Adrenal gland (tissue), 19 donors: ENCODE results near the gene NLRC4. TPM values are rescaled to one million over a fixed set of nuclear protein-coding genes. Genes with fewer than 3 reads are reported as not detected.
"Not testable (repeated sequence)": the region's sequence is repeated elsewhere in the genome, so short reads cannot be mapped to it uniquely, and the experiment has no call there.

Source experiments
- DNase-seq, 7 donors: peaks; one replicate each; pipeline ENCODE4 v3.0.0-alpha.2; 2019 to 2020
- H3K27ac ChIP-seq, 5 donors: fragments of 200-600 bp; sonication (generic) in 4 of 5; 1 replicate in 3 of 5; 2 replicates in 2 of 5; pipeline versions ENCODE4 v1.5.1 to v1.8.0; 2016 to 2020; ENCODE audit warnings: mild to moderate bottlenecking in 1 of 5
- H3K27me3 ChIP-seq: fragments of 200-600 bp; 2 replicates; pipeline ENCODE4 v1.8.0; 2021
- H3K36me3 ChIP-seq, 2 donors: fragments of 200-600 bp; replicated peaks in 1 of 2; 1 replicate in 1 of 2; 2 replicates in 1 of 2; pipeline versions ENCODE4 v1.5.1 to v1.8.0; 2018 to 2022
- H3K4me1 ChIP-seq, 2 donors: fragments of 200-600 bp; replicated peaks in 1 of 2; 1 replicate in 1 of 2; 2 replicates in 1 of 2; pipeline versions ENCODE4 v1.5.1 to v1.8.0; 2018 to 2021
- H3K4me3 ChIP-seq, 4 donors: fragments of 200-600 bp; sonication (generic) in 3 of 4; one replicate each; pipeline ENCODE4 v1.5.1; 2016 to 2018
- H3K9me3 ChIP-seq, 3 donors: fragments of 200-600 bp; sonication (generic) in 1 of 3; replicated peaks in 1 of 3; 1 replicate in 2 of 3; 2 replicates in 1 of 3; pipeline versions ENCODE4 v1.5.1 to v1.8.0; 2016 to 2021
- CTCF ChIP-seq, 6 experiments: fragments of 450-650 bp in 4 of 6; fragments of 200-600 bp in 2 of 6; sonication (generic) in 1 of 6; IDR thresholded peaks; 1 replicate in 5 of 6; 2 replicates in 1 of 6; pipeline versions ENCODE4 v1.5.1 to v1.8.0; 2016 to 2021; ENCODE audit warnings: antibody characterized with exemption in 6 of 6, mild to moderate bottlenecking in 2 of 6, moderate library complexity in 1 of 6
- POLR2A ChIP-seq, 2 donors: fragments of 450-650 bp; IDR thresholded peaks; one replicate each; pipeline ENCODE4 v1.6.1; 2017; ENCODE audit warnings: antibody characterized with exemption in 2 of 2, mild to moderate bottlenecking in 2 of 2, moderate library complexity in 1 of 2
- WGBS, 4 donors: extraction: QIAGEN DNeasy Blood & Tissue Kit in 2 of 4; methylation state at CpG; one replicate each; pipeline versions ENCODE4 v1.1.5 to v1.1.7; 2013 to 2017; 5-methylcytosine and 5-hydroxymethylcytosine counted together
- intact Hi-C, 2 donors: fragments of 100-400 bp; cut with DNase I; formaldehyde crosslinking; loops; one replicate each; pipeline versions ENCODE4 v1.14.1 to v1.15.0; 2022 to 2023
- long read RNA-seq, 10 donors: library from polyadenylated mRNA in 3 of 10; unstranded in 2 of 10; stranded (forward) in 1 of 10; transcript quantifications; one replicate each; pipeline ENCODE4 v2.0.0 and lab custom pipeline, GENCODE V29; 2021 to 2026
- polyA plus RNA-seq, 3 donors: library from polyadenylated mRNA; stranded (reverse); fragments of 200-250 nt in 2 of 3; fragments of 350-450 nt in 1 of 3; fragmentation: Illumina TruSeq in 1 of 3; extraction: RNeasy Lipid Tissue Mini Kit (QIAGEN cat#74804) in 1 of 3; gene quantifications; one replicate each; pipeline ENCODE4 v1.2.3, GENCODE V29; 2013 to 2014
- total RNA-seq, 9 donors: library from RNA; depleted of rRNA in 4 of 9; stranded (reverse); fragments of >200 nt in 4 of 9; fragments of 120-200 nt in 1 of 9; fragmentation: NEBNext Ultra II Directional in 1 of 9; extraction: Animal tissue kit (Norgen Biotek cat#: 25700) in 1 of 9; gene quantifications; one replicate each; pipeline versions ENCODE4 v1.1.0 to v1.2.4, GENCODE V29; 2013 to 2023
- donor health status: healthy with polysubstance abuse.
- donor health status: Bipolar disorder and iron deficiency.
- donor health status: DM: yes; HTN: yes; CAD: no.
- donor health status: DM: no; HTN: no; CAD: no.
- donor health status: DM: no; HTN: no; CAD: no.
- donor health status: DM: yes; HTN: yes; CAD: no.

The NLRC4 gene
- total RNA-seq: 1 to 10 TPM in 8 of 9 donors, under 1 TPM in 1; 0.72 to 6.8 (median 3.9) TPM
- polyA plus RNA-seq: 1 to 10 TPM; 1.6 to 3.1 (median 1.8) TPM
- long read RNA-seq, donor 1: 0 reads
- long read RNA-seq, donor 2: 0 reads
- long read RNA-seq, donor 3: 0 reads
- long read RNA-seq, donor 4, partial matches to known transcripts: 3 of 3 reads
- long read RNA-seq, donor 4, other reads (novel, unspliced or antisense): 0 of 3 reads
- long read RNA-seq, donor 5, partial matches to known transcripts: 1 of 6 reads
- long read RNA-seq, donor 5, other reads (novel, unspliced or antisense): 1 of 6 reads
- long read RNA-seq, donor 6, partial matches to known transcripts: 0 of 1 reads
- long read RNA-seq, donor 6, other reads (novel, unspliced or antisense): 1 of 1 reads
- long read RNA-seq, donor 7: 0 reads
- long read RNA-seq, donor 8: 0 reads
- long read RNA-seq, donor 9: 0 reads
- long read RNA-seq, donor 10: 0 reads

- Histone ChIP-seq H3K27me3 (peaks cover 4% of the 10 kb centered on the region), H3K9me3 (no peaks in the 10 kb centered on the region), H3K4me3 (peak within 1 kb of the TSS in 2 of 4 donors; percentile 0 to 30), H3K4me1 (no peaks in the 10 kb centered on the region), H3K36me3 (no peaks in the 10 kb centered on the region), H3K27ac (peak within 1 kb of the TSS in 4 of 5 donors; percentile 13 to 79 (median 48))
- intact Hi-C loops: no loop called here
- no peak for TF ChIP-seq CTCF (IDR thresholded peaks at IDR 0.05)
- TF ChIP-seq POLR2A (IDR thresholded peaks at IDR 0.05): no peak
- WGBS, 4 donors: 72 to 77% (median 74%) methylated on average over 7 of the region's 7 CpGs
- peak in 1 of 7 donors; percentile 40 for DNase-seq
Measured at GRCh38 chr2:32264422-32265105, at the start of gene NLRC4. Gene NLRC4 (minus strand): TSS chr2:32264886. CDS start chr2:32256775, 8,111 bp downstream.

- H3K4me1 ChIP-seq: no peaks in the 10 kb centered on the region
- TF ChIP-seq POLR2A (IDR thresholded peaks at IDR 0.05): no peak
- no peak for TF ChIP-seq CTCF (IDR thresholded peaks at IDR 0.05)
- H3K36me3 ChIP-seq: peaks cover 0 to 21% of the 10 kb centered on the region in 2 donors
- WGBS, 4 donors: 95 to 97% (median 96%) methylated on average over 7 of the region's 7 CpGs
- no peak overlapping the region for H3K27ac ChIP-seq
- intact Hi-C loops: no loop called here
- no peaks in the 10 kb centered on the region for H3K9me3 ChIP-seq
- no peak for DNase-seq
- no peaks in the 10 kb centered on the region for H3K27me3 ChIP-seq
- H3K4me3 ChIP-seq: no peak overlapping the region
Measured at GRCh38 chr2:32310577-32310976, 45.9 kb upstream of the NLRC4 start.

- H3K9me3 ChIP-seq, H3K27me3 ChIP-seq, H3K27ac ChIP-seq, DNase-seq, H3K4me3 ChIP-seq, intact Hi-C loops: not testable (repeated sequence)
- WGBS, 4 donors: 98 to 100% (median 99%) methylated on average over 1 to 43 of the region's 43 CpGs
- Histone ChIP-seq H3K4me1 (peaks cover 4 to 14% of the 10 kb centered on the region in 2 donors), H3K36me3 (peaks cover 0 to 23% of the 10 kb centered on the region in 2 donors)
Measured at GRCh38 chr2:32293966-32294562, 29.4 kb upstream of the NLRC4 start.

GRCh38 chr2:32293493-32293892, 28.8 kb upstream of the NLRC4 start:
- WGBS, 4 donors: 94 to 100% (median 97%) methylated on average over 5 to 12 of the region's 26 CpGs
- H3K9me3 ChIP-seq, H3K4me3 ChIP-seq, intact Hi-C loops, DNase-seq, H3K27ac ChIP-seq, H3K27me3 ChIP-seq: not testable (repeated sequence)
- peaks cover 0 to 23% of the 10 kb centered on the region in 2 donors for H3K36me3 ChIP-seq
- H3K4me1 ChIP-seq: peaks cover 5 to 19% of the 10 kb centered on the region in 2 donors

GRCh38 chr2:32291746-32292145, 27.1 kb upstream of the NLRC4 start:
- Histone ChIP-seq H3K4me1 (peaks cover 5 to 33% of the 10 kb centered on the region in 2 donors), H3K36me3 (peaks cover 0 to 17% of the 10 kb centered on the region in 2 donors), H3K27me3 (no peaks in the 10 kb centered on the region), H3K27ac (no peak overlapping the region), H3K4me3 (no peak overlapping the region), H3K9me3 (no peaks in the 10 kb centered on the region)
- peak in 1 of 7 donors; percentile 18 for DNase-seq
- intact Hi-C loops: no loop called here
- 45 to 68% (median 59%) methylated on average over 2 of the region's 2 CpGs for WGBS, 4 donors
- TF ChIP-seq CTCF (IDR thresholded peaks at IDR 0.05): no peak
